Activated CD4-positive, alpha-beta T cell treated with anti-CD3 and anti-CD28 coated beads for 4 hours (primary cell): Measurements from ENCODE around the gene CPNE4.

Experiments used
- DNase-seq, 2 donors: peaks; one replicate each; pipeline ENCODE4 v3.0.0-alpha.2; 2020

The CPNE4 gene

DNA sequence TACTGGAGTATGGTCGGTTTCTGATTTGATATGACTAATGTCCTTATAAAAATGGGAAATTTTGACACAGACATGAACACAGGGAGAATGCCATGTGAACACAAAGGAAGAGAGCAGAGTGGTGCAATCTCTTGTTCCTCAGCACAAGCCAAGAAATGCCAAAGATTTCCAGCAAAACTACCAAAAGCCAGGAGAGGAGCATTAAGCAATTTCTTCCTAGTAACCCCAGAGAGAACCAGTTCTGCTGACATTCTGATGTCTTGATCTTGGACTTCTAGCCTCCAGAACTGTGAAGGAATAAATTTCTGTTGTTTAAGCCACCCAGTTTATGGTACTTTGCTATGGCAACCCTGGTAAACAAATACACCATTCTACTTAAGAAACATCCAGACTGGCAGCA lies 304.2 kb downstream of the CPNE4 start:
- no peak for DNase-seq

- DNase-seq = no peak
These were observed 305.2 kb downstream of the CPNE4 start for GRCh38 chr3:131729643-131730017.

DNA sequence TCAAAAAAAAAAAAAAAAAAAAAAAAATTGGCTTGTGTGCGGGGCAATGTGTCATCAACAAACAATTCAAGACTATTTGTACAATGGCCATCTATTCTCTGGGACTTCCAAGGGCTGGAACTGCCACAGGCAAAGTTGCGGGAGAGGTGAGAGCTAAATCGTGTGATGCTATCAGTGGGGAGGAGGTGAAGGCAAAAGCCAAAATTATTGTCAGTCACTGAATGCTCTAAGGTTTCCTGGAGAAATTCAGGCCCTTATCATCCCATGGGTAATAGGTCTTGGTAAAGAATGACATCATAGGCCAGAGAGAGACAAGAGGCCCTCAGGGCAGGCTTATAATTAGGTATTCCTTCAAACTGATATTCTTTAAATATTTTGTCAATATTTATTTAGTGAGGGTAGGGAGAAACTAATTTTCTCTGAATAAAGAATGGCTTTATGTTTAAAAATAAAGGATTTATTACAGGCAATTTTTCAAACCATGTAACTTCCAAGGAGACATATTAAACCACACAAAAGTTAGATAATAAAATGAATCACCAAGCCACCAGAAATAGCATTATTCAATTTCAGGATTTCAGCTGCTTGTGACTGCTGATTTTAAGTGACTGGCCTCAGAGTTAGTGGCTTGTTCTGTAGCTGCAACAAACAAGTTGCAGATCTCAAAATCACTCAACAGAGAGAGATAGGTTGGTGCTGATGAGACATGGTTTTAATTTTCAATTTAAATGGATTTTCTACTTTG lies 305.7 kb downstream of the CPNE4 start:
- DNase-seq = no peak

DNA sequence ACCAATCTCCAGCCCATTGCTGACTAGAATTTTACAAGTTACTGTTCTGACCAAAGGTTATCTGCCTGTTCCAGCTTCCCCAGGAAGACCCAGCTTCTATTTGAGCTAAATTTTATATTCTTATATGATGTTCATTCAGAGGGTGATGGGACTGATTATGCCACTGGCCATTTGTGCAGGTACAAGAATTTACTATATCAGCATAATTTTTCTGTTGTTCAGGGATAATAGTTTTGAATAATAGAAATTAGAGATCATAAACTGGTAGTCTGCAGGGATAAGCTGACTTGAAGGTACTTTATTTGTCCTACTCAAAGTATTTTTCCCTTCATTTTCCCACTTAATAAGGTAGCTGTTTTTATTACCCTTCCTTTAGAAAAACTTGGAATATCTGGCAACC lies 309.4 kb downstream of the CPNE4 start:
- no peak for DNase-seq

DNA sequence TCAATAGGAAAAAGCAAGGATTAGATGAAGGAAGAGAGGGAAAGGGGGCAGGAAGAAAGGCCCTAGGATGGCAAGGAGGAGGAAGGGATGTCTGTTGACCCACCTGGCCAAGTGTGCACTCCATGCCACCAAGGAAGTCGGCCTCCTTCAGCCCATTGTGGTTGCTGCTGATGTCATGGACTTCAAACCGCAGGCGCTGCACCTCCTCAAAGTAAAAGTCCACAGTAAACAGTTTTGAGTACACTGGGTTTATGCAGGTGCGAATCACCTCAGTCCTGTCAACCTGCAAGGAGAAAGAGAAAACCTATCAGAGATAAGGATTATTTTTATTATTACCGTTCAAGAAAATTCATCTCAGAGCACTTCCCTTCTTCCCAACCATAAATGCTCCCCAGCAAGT lies 311.5 kb downstream of the CPNE4 start:
- no peak for DNase-seq

GRCh38 chr3:131717493-131717892 lies 317.3 kb downstream of the CPNE4 start:
- no peak for DNase-seq

- DNase-seq = no peak
These were observed 317.9 kb downstream of the CPNE4 start for GRCh38 chr3:131716943-131717342.

DNA sequence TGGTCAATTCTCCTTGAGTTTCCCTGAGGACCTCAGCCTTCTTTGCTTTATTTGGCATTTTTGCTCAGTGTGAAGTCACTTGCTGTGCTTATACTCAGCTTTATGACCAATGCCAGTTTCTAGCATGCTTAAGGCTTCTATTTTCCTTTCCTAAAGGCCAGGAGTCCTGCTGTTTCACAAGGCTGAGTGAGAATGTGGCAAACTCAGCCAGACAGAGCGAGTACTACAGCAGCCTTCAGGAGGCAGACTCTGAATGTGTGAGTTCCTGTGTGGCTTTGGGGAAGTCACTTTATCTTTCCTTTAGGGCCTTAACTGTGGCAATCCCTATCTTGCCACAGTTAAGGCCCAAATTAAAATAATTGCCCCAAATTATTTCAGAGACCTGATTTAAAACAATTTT lies 318.8 kb downstream of the CPNE4 start:
- DNase-seq = no peak

DNA sequence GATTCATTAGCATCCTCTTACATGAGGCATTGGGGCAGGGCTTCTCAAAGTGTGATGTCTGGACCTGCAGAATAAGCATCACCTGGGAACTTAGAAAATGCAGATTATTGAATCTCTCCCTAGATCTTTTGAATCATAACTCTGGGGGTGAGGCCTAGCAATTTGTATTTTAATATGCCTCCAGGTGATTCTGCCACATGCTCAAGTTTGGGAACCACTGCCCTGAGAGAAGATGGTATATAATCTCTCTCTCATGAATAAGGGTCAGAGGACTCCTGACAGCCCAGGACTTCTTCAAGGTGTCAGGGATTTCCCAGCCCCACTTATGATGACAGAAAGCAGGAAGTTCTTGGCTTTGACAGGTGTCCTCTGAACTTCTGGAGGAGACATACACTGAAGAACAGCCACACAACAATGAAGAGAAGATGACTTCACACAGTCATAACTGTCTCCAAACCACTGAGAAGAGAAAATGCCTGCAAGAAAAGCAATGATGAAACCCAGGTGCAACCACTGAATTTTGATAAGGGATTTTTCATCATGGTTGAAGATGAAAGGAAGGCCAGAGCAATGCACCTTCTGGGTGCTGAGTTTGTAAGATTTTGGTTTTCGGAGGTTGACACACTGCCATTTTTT lies 320.1 kb downstream of the CPNE4 start:
- DNase-seq = no peak

DNA sequence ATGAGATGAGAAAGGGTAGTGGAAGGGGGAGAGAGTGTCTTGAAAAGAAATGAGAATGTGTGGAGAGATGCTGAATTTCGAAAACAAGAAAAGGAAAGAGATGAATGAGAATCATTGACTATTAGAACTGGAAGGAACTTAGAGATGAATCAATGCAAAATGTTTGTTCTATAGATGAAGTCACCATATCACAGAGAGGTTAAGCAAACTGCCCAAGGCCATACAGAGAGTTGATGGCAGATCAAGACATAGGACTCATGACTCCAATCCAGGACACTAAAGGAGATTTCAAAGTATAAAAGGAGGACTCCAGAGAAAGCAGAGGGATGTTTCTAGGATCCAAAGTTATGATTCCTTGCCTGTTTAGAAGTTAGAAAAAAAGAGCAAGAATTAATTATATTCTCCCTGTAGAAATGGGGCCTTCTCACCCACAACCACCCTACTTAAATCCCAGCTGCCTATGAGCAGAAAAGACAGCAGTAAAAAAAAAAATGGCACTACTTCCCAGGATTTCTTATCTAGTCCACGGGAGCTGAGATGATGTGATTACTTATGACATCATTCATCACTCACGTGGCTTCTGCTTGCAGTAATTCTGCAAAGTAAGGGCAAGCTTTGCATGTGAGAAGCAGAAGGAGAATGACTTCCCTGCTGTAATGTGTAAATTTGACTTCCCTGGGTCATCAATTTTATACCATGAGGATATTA lies 321.2 kb downstream of the CPNE4 start:
- no peak for DNase-seq

DNA sequence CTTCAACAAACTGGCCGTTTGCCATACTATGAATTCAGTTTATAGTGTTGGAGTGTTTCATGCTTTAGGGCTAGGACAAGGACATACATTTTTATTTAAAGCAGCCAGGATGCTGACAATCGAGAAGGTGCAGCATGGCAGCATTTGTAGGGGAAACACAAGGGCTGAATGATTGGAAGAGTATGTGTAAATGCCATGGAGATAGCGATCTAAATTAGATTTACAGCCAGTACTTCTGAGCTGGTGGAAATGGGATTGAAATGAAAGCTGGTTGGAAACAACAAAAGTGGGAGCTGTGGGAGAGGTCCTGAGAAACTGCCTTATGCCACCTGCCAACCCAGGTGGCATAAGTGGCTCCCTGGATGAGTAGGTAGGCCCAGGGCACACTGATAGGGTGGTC lies 322.2 kb downstream of the CPNE4 start:
- DNase-seq = no peak

- no peak for DNase-seq
These were observed 323.6 kb downstream of the CPNE4 start for GRCh38 chr3:131711114-131711768.

- no peak for DNase-seq
These were observed 326.6 kb downstream of the CPNE4 start for GRCh38 chr3:131708241-131708640.

DNA sequence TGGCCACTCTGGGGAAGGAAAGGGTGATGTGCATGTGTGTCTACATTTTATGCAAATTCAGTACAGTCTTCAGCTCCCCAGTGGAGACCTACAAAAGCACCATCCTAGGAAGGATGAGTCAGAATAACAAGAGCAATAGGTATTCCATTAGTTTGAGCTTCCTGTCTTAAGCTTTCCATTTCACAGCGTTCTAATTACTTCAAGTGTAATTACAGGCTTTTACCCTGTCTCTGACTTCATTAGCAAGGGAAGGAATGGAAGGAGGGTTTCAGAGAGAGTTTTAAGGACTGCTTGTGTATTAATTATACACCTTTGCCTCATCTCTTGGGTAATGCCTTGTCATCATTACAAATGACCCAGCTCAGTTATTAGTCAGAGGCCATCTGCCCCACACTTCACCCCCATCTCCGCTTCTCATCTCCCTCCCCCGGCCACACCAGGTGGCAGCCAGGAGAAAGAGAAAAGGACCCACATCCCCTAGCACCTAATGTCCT lies 329.2 kb downstream of the CPNE4 start:
- DNase-seq = no peak

- no peak for DNase-seq
These were observed 329.7 kb downstream of the CPNE4 start for GRCh38 chr3:131705099-131705498.

DNA sequence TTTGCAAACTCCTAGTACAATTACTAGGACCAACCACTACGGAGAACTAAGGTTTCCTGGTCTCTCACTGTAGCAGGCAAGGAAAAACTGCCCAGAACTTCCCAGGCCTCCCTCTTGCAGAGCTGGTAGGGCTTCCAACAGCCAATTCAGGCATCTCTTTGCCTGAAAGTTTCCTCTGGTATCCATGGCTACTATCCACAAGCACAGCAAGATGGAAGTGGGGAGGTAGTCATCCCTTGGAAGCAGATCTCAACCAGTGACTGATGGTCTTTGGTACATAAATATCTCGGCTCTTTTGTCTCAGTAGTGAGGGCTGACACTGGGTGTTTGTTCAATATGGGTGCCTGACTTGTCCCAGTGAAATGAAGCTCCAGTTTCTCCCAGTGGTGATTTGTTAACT lies 330.7 kb downstream of the CPNE4 start:
- DNase-seq = no peak

GRCh38 chr3:131702146-131702545 lies 332.7 kb downstream of the CPNE4 start:
- no peak for DNase-seq

DNA sequence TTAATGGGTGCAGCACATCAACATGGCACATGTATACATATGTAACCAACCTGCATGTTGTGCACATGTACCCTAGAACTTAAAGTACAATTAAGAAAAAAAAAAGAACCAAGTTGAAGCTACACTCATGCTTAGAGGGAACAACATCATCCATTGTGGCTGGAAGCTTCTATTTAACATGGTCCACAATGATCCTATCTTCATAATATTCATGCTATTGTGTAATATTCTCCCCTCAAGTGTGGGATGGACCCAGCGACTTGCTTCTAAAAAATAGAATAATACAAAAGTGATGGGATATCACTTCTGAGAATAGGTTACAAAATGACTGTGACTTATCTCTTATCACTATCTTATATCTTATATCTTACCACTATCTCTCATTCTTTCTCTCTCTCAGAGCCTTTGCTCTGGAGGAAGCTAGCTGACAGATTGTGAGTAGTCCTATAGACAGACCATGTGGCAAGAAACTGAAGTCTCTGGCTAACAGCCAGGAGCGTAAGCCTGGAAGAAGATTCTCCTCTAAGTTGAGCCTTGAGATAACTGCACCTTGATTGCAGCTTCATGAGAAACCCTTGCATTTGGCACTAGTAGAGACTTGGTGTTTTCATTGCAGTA lies 333.6 kb downstream of the CPNE4 start:
- no peak for DNase-seq

GRCh38 chr3:131699001-131699400 lies 335.8 kb downstream of the CPNE4 start:
- no peak for DNase-seq

DNA sequence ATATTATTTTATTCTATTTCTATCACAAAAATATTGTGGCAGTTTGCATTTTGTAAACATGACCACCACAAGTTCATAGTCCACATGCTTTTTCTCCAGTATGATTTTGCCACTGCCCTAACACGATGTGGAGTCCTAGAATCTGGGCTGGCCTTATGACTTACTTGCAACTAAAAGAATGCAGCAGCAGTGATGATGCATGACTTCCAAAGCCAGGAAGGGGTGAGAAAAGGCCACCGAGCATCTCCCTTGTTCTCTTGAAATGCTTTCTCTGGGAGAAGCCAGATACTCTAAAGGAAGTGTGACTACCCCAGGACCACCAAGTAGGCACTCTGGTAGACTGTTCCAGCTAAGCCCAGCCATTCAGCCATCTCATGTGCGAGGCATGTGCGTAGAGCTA lies 340.4 kb downstream of the CPNE4 start:
- DNase-seq = no peak

DNA sequence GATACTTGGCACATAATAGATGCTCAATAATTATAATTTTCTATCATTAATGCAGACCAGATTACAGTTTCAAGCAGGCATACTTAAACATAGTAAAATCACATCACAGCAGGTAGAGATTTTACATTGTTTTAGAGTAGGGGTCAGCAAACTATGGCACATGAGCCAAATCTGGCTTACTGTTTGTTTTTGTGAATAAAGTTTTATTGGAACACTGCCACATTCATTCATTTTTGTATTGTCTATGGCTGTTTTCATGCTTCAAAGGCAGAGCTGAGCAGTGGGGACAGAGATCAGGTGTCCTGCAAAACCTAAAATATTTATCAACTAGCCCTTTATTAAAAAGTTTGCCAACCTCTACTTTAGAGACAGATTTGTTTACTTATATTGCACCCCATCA lies 342.5 kb downstream of the CPNE4 start:
- no peak for DNase-seq

DNA sequence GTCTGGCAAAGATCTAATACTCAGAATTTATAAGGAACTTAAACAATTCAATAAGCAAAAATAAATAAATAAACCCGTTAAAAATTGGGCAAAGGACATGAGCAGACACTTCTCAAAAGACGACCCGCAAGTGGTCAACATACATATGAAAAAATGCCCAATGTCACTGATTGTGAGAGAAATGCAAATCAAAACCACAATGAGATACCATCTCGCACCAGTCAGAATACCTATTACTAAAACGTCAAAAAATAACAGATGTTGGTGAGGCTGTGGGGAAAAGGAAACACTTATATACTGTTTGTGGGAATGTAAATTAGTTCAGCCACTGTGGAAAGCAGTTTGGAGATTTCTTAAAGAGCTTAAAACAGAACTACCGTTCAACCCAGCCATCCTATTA lies 344.0 kb downstream of the CPNE4 start:
- DNase-seq = no peak

DNA sequence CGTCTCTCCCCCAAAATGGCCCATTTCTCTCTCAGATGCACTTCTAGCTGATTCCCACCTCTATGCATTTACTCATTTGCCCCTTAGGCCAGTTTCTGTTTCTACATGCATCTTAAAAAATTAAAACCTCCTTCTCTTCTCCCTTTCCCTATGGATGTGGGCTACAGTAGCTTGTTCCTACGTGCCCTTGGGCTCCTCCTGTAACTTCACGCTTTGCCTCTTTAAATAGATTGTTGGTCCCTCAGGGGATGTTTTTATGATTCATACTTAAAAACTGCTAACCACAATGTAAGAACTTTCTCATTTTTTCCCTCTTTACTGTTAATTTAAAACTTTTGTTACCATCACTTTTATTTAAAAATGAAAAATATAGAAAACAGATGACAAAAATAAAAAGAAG lies 346.4 kb downstream of the CPNE4 start:
- no peak for DNase-seq
